Fibroblast of skin of left biceps (primary cell): Measurements from ENCODE around the gene MYRFL.
"Not testable (repeated sequence)": the region's sequence is repeated elsewhere in the genome, so short reads cannot be mapped to it uniquely, and the experiment has no call there.

ENCODE experiments used
- DNase-seq, 2 experiments: peaks; one replicate each; pipeline ENCODE4 v3.0.0-alpha.2; 2013; ENCODE audit warnings: low read depth in 2 of 2

MYRFL gene

GRCh38 chr12:69843608-69844007 lies 18.6 kb downstream of the MYRFL start:
- no peak for DNase-seq

- DNase-seq = no peak
Observed at GRCh38 chr12:69844416-69844815, 19.4 kb downstream of the MYRFL start.

- DNase-seq = no peak
Observed at GRCh38 chr12:69844836-69845235, 19.8 kb downstream of the MYRFL start.

- DNase-seq = no peak
Observed at GRCh38 chr12:69846976-69847375, 21.9 kb downstream of the MYRFL start.

- DNase-seq = peak; percentile 17 to 20
Observed at GRCh38 chr12:69851976-69852375, 26.9 kb downstream of the MYRFL start.

- DNase-seq = not testable (repeated sequence)
Observed at GRCh38 chr12:69853176-69853961, 28.3 kb downstream of the MYRFL start.

GRCh38 chr12:69866698-69867097 lies 41.7 kb downstream of the MYRFL start:
- DNase-seq = no peak

- DNase-seq = no peak
Observed at GRCh38 chr12:69868695-69869094, 43.7 kb downstream of the MYRFL start.

- DNase-seq = no peak
Observed at GRCh38 chr12:69872804-69873203, 47.8 kb downstream of the MYRFL start.

- DNase-seq = no peak
Observed at GRCh38 chr12:69873429-69873828, 48.4 kb downstream of the MYRFL start.

GRCh38 chr12:69874606-69875005 lies 49.6 kb downstream of the MYRFL start:
- no peak for DNase-seq

- no peak for DNase-seq
Observed at GRCh38 chr12:69875416-69875935, 50.4 kb downstream of the MYRFL start.

- peak in 1 of 2 experiments; percentile 40 for DNase-seq
Observed at GRCh38 chr12:69879007-69879960, 54.3 kb downstream of the MYRFL start.

- no peak for DNase-seq
Observed at GRCh38 chr12:69880571-69880970, 55.5 kb downstream of the MYRFL start.

GRCh38 chr12:69881771-69882170 lies 56.7 kb downstream of the MYRFL start:
- DNase-seq = no peak

- no peak for DNase-seq
Observed at GRCh38 chr12:69884386-69884785, 59.4 kb downstream of the MYRFL start.

- no peak for DNase-seq
Observed at GRCh38 chr12:69885658-69886057, 60.6 kb downstream of the MYRFL start.

GRCh38 chr12:69886109-69886508 lies 61.1 kb downstream of the MYRFL start:
- no peak for DNase-seq

- DNase-seq = no peak
Observed at GRCh38 chr12:69886715-69887114, 61.7 kb downstream of the MYRFL start.

- peak in 1 of 2 experiments; percentile 51 for DNase-seq
Observed at GRCh38 chr12:69888901-69889300, 63.9 kb downstream of the MYRFL start.

- DNase-seq = no peak
Observed at GRCh38 chr12:69894800-69895383, 69.9 kb downstream of the MYRFL start.
